GM21360 (cell line): ENCODE data around the gene MROH2A.

Experiments used
- ATAC-seq: cut with Tn5 transposase; IDR thresholded peaks from one replicate; pipeline ENCODE4 v1.9.1; 2021; ENCODE audit warnings: mild to moderate bottlenecking, moderate library complexity; ENCODE audit not compliant: unreplicated experiment

Gene MROH2A

DNA sequence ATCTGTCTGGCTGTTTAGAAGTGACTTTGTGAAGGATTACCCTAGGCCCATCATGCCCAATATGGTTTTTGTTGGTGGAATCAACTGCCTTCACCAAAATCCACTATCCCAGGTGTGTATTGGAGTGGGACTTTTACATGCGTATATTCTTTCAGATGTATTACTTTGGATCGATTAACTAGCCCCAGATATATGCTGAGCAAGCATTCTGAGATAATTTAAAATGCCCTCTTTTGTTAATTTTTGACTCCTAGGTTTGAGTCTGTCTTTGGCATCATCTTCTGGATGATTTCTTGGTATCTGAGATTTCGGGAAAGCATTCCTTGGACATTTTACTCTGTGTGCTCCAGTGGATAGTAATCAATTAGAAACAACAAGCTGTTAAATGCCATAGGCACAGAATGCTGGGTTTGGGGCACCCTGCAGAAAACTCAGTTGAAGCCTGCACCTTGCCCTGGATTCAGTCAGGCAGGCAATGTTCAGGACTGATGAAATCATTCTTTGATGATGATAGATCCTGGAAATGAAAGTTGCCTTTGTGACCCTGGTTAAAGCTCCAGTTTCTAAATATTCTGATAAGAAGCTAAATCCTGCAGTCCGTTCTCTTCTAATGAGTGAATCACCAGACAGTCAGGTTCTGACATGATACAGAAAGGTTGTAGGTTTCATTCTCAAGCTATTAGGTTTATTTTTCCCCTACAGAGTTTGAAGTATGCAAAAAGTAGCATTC lies 16.9 kb upstream of the MROH2A start:
- no peak for ATAC-seq

DNA sequence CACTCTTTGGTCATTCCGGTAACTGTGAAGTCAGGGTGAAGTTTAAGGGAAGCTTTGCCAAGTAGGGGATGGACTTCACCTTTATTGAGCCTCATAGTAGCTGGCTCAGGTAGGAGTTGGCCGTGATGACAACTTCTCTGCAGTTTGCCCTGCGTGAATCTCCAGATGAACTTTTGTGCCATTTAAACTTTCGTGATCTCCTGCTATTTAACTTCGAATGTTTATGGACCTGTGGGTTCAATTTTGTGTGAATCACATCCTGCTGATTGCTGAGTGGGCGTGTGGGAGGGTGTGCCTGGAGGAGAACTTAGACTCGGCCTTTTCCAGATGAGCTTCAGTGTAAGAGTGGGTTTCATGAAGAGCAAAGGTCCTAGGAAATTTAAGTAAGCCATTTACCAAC lies 13.9 kb upstream of the MROH2A start:
- ATAC-seq = no peak

DNA sequence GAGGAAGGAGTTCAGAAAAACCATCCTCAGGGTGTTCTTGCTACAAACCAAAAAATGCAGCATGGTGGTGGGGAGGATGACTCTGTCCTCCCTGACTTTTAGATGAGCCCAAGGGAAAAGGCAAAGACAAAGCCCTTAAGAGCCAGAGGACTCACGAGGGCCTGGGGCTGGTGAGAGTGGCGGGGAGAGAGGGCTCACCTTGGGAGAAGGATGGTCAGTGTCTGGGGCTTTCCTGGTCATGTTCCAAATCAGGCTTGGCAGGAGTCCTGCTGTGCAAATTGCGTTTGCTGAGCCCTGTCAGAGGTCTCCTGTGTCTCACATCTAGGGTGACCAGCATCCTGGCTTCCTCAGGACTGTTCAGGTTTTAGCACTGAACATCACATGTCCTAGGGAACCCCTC lies 13.4 kb upstream of the MROH2A start:
- ATAC-seq = no peak

DNA sequence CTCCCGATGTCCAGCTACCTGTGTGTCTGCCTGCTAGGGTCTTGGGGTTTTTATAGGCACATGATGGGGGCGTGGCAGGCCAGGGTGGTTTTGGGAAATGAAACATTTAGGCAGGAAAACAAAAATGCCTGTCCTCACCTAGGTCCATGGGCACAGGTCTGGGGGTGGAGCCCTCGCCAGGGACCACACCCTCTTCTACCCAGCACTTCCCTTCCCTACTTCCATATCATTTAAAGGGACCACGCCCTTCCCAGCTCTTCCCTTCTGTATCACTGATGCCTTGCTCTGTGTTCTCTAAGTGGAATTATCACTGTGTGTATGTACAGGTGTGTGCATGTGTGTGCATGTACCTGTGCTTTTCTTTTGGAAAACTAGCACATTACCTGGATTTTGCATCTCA lies 11.7 kb upstream of the MROH2A start:
- no peak for ATAC-seq

DNA sequence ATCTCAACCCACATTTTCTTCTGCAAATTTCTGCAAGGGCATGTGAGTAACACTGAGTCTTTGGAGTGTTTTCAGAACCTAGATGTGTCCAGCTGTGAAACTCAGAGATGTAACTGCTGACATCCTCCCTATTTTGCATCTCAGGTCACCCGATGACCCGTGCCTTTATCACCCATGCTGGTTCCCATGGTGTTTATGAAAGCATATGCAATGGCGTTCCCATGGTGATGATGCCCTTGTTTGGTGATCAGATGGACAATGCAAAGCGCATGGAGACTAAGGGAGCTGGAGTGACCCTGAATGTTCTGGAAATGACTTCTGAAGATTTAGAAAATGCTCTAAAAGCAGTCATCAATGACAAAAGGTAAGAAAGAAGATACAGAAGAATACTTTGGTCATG lies 10.1 kb upstream of the MROH2A start:
- ATAC-seq = no peak

DNA sequence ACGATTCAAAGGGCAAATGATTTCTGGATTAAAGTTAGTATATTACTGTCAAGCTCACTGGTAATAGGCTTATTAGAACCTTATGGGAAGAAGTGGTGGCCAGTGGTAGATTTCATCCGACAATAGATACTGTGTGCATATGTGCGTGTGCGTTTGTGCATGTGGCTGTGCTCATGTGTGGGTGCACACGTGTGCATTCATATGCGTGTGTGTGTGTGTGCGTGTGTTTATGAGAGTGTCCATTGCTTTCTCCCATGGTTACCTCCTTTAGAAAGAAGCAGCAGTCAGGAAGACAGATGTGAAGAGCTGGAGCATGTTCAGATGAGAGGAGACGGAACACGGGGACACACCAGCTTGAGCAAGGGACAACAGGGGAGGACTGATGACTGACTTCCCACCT lies 8.9 kb upstream of the MROH2A start:
- no peak for ATAC-seq

DNA sequence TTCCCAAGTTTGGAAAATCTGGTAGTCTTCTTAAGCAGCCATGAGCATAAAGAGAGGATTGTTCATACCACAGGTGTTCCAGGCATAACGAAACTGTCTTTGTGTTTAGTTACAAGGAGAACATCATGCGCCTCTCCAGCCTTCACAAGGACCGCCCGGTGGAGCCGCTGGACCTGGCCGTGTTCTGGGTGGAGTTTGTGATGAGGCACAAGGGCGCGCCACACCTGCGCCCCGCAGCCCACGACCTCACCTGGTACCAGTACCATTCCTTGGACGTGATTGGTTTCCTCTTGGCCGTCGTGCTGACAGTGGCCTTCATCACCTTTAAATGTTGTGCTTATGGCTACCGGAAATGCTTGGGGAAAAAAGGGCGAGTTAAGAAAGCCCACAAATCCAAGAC lies 6.0 kb upstream of the MROH2A start:
- no peak for ATAC-seq

DNA sequence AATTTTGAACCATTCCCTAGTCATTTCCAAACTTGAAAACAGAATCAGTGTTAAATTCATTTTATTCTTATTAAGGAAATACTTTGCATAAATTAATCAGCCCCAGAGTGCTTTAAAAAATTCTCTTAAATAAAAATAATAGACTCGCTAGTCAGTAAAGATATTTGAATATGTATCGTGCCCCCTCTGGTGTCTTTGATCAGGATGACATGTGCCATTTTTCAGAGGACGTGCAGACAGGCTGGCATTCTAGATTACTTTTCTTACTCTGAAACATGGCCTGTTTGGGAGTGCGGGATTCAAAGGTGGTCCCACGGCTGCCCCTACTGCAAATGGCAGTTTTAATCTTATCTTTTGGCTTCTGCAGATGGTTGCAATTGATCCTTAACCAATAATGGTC lies 5.5 kb upstream of the MROH2A start:
- ATAC-seq = no peak

DNA sequence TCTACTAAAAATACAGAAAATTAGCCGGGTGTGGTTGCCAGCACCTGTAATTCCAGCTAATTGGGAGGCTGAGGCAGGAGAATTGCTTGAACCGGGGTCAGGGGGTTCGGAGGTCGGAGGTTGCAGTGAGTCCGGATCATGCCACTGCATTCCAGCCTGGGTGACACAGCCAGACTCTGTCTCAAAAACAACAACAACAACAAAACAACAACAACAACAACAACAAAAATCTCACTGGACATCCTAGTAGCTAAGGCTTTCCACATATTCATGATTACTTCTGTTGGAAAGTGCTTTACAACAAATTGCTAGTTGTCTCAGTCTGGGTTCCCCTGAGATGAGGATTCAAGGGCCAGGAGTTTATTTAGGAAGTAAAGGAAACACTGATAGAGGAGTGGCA lies 4.3 kb upstream of the MROH2A start:
- no peak for ATAC-seq

DNA sequence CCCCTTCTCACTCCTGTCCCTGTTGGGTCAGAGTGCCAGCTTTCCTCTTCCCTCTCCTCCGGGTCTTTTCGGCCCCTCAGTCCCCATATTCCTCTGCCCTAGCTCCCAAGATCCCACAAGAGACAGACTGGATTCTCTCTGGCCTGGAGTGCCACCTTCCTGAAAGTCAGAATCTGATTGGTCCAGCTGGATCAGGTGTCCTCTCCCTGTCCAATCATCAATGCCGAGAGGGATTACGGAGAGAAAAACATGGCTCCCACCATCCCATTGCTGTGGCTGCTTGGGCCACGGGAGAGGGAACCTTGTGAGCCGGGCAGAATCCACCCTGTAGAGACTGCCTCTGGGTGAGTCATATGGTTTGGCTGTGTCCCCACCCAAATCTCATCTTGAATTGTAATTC lies 2.7 kb upstream of the MROH2A start:
- no peak for ATAC-seq

DNA sequence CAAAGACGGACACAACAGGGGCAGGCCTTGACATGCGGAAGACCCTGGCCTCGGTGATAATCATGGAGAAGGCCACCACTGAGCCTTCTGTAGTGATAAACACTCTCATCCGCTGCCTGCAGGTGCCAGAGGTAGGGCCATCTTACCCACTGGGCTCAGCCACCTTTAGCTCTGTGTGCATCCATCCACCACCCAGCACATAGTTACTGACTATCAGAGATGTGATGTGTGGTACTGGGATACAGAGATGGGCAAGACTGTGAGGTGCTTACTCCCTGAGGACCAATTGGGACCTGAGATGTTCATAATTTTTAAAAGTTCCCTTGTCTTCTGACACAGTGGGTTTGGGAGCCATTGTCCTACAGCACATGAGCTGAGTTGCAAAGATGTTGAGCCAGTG lies 1.6 kb downstream of the MROH2A start:
- ATAC-seq = no peak

DNA sequence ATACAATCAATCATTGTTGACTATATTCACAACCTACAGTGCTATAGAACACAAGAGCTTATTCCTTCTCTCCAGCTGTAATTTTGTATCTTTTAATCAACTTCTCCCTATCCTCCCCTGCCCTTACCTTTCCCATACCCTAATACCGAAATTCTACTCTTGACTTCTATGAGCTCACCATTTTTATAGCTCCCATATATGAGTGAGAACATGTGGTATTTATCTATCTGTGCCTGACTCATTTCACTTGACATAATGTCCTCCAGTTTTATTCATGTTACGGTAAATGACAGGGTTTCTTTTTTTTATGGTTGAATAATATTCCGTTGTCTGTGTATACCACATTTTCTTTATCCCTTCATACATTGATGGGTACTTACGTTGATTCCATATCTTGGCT lies 2.6 kb downstream of the MROH2A start:
- no peak for ATAC-seq

DNA sequence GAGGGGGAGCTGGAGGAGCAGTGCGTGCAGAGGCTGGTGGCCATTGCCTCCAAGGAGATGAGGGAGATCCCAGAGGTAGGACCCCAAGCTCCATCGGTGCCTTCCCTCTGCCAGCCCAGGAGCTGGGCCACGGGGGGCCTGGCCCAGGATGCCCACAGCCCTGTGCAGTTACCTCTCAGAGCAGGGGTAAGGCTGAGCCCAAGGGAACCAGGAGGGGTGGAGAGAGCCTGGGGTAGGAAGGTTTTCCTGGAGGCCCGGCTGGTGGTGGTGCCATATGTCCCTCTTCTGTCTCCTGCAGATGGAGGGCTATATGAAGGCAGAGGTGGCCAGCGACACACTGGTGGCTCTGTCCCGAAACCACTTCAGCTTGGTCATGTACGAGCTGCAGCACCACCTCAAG lies 11.4 kb downstream of the MROH2A start:
- ATAC-seq = no peak

DNA sequence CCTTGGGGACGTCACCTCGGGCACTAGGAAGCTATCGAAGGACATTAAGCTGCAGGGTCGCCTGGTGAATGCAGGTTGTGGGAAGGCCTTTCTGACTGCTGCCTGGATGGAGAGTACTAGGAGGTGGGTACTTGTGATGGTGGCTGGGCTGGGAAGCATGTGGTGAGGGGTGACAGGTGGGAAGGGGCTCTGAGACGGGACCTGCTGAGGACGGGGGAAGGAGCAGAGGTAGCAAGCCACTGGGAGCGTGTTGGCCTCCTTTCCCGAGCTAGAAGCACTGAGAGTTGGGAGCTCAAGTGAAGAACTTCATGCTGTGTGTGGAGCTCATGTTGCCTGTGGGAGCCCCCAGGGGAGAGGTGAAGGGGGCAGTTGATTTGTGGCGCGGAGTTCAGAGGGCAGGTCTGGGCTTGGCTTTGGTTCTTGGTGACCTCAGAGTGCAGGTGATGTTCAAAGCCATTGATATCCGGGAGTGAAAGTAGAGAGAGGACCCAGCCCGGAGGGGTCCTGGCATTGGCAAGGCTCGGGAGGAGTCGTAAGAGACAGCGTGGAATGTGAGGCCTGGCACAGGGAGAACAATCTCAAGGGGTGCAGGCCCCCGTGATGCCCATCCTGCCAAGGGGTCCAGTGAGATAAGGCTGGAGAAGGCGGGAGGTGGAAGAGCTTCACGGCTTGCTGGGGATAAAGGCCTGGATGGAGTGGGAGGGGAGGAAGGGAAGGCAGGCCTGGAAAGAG lies 13.2 kb downstream of the MROH2A start:
- no peak for ATAC-seq

DNA sequence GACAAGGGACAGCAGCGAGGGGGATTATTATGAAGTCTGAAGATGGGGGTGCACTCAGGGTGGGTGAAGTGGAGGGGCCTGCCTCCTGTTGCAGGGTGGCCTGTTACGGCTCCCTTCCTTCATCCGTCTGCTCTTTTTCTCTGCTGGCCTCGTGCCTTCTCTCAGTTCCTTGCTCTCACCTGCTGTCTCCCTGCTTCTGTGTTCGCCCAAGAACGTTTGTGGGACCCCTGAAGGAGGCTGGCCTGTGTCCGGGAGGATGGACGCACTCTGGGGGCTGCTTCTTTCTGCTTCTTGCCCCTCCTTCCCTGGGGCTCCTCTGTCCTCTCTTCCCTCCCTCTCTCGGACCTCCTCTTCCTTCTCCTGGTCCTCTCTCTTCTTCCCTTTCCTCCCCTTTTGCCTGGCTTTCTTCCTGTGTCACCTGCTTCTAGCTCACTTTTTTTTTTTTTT lies 13.8 kb downstream of the MROH2A start:
- ATAC-seq = no peak

DNA sequence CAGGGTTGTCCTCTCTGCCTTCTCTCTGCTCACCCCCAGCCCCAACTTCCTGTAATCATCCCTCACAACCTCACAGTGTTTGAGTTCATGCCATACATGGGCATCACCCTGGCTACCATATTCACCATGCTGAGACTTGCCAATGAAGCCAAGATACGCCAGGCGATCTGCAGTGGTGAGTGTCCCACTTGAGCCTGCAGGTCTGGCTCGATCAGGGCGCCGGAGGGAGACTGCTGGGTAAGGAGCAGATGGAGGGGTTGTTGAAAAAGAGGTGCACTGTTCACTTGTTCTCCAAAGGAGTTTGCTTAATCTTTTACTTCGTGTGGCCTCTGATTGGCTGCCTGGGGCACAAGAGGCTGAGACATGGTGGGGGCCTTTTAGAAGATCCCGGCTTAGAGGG lies 14.6 kb downstream of the MROH2A start:
- ATAC-seq = no peak

DNA sequence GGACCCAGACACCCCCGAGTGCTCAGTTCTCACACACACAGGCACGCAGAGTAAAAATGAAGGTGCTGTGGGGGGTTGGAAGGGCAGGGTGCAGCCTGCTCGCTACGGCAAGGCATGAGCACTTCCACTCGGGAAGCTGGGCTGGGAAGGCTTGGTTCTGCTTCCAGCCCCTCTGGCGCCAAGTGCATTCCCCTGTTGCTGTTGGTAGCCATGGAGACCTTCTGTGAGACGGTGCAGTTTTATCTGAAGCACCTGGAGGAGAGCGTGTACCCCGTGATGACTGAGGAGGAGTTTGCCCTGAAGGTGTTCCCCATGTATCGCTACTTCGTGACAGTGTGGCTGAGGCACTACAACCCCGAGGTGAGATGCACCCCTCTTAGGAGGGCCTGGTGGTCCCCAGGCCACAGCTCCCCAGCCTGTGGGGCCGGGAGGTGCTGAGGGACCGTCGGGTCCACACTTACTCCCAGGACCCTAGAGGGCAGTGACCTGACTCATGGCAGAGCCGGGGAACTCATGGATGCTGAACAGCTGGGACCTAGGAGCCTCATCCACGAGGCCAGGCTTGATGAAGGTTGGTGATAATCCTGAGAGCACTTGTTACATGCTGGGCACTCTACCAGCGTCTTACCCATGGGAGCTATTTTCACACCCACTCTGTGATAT lies 15.5 kb downstream of the MROH2A start:
- ATAC-seq = no peak

DNA sequence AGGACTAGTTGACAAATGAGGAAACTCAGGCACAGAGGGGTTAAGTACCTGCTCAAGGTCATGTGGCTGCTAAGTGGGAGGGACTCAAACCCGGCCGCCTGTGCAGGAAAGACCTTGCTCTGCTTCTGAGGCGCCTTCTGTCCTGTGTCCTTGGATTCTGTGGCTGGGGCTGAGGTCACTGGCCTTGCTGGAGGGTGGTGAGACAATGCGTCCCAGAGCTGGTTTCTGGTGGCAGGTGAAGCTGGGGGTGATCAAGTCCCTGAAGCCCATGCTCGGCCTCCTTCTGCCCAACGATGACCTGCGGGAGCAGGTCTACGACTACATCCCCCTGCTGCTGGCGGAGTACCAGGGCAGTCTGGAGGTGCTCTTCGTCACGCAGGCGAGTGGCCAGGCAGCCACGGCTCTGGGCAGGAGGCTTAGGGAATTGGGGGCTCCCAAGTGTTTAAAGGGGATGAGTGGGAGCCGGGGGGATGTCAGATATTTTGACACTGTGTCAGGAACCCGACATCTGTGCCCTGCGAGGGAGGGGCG lies 16.1 kb downstream of the MROH2A start:
- ATAC-seq = no peak

DNA sequence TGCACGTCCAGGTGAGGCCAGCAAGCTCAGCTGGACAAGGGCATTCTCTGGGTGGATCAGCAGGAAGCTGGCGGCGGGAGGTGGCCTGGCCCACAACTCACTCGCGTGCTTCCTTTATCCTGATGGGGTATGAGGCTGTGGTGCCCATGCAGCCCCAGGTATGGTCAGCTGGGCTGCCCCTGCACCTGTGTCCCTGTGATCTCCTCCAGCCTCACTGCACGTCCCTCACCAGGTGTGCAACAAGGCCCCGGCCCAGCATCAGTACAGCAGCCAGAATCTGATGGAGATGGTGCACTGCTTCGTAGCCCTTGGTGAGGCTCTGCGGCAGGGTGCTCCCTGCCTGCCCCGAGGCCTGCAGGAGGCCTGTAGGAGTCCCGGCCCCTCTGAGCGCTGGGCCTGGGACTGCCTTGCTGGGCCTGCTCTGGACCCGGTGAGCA lies 17.6 kb downstream of the MROH2A start:
- no peak for ATAC-seq

DNA sequence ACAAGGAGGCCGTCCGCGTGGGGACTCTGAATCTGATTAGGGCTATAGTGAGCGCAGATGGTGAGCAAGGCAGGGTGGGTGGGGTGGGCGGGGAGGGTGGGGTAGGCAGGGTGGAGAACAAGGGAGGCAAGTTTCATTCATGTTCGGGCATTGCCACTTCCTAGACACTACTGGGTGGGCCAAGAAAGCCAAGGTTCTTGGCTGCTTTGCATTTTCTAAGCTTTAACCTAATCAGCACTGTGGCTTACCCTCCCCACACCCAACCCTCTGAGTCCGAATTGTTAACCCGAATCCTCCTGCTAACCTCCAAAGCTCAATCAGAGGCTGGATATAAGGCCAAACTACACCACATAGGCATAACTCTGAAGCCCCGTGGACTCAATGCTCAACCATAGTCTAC lies 18.1 kb downstream of the MROH2A start:
- ATAC-seq = no peak

DNA sequence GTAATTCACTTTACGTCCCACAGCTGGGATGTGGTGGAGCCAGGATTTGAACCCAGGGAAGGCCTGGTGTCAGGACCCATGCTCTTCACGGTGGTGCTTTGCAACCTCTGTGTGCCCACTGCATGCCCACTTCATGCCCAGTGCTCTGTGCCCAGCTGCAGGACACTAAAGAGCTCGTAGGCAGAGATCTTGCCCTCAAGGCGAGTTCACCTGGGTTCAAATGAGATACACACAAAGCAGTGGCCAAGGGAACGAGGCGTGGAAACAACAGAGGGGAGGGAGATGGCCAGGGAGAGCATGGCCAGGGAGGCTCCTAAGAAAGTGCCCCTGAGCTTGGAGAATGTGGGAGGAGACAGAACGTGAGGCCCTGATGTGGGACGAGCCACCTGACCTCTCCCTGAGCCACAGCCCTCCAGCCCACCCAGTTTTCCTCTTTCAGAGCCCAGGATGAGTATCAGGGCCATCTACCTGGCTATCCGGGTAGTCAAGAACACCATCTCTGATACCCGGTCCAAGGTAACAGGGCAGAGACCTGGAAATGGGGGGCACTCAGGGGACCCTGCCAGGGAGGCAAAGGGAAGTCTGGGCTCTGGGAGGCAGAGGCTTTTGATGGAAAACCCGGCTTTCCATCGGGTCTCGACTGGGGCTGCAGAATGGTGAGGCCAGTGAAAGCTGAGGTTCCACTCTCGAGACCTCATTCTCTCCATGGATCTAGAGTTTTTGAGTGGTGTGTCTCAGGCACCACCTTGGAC lies 20.4 kb downstream of the MROH2A start:
- ATAC-seq = no peak
